Stimulated activated CD4-positive, alpha-beta T cell treated with anti-CD3 and anti-CD28 coated beads, Interleukin-12 subunit alpha, Interleukin-12 subunit beta, amount 100 ng/mL, for 24 hours (primary cell): ENCODE data around the gene REXO1.
"Not testable (repeated sequence)": the region's sequence is repeated elsewhere in the genome, so short reads cannot be mapped to it uniquely, and the experiment has no call there.

ENCODE experiments used
- DNase-seq, 2 experiments: peaks; one replicate each; pipeline ENCODE4 v3.0.0-alpha.2; 2020; ENCODE audit warnings: low read depth in 2 of 2

The REXO1 gene

GRCh38 chr19:1848399-1849131 is at the start of gene REXO1:
Gene REXO1, minus strand, starts transcription at chr19:1848483. Its CDS starts 125 bp downstream, at chr19:1848358.
- DNase-seq = peak; percentile 93 to 98

- DNase-seq = no peak
Observed at GRCh38 chr19:1896508-1896907, 48.2 kb upstream of the REXO1 start.

- DNase-seq = no peak
Observed at GRCh38 chr19:1893791-1894190, 45.5 kb upstream of the REXO1 start.

GRCh38 chr19:1889907-1890306 is 41.6 kb upstream of the REXO1 start:
- no peak for DNase-seq

- DNase-seq = no peak
Observed at GRCh38 chr19:1888385-1888784, 40.1 kb upstream of the REXO1 start.

GRCh38 chr19:1886360-1886759 is 38.1 kb upstream of the REXO1 start:
- not testable (repeated sequence) for DNase-seq

- DNase-seq = peak; percentile 92 to 93
Observed at GRCh38 chr19:1885398-1886119, 37.3 kb upstream of the REXO1 start, which contains the start of gene ABHD17A. Gene ABHD17A, minus strand, starts transcription at chr19:1885496. Its CDS starts 3,930 bp downstream, at chr19:1881566.

- DNase-seq = no peak
Observed at GRCh38 chr19:1884719-1885334, 36.5 kb upstream of the REXO1 start.

GRCh38 chr19:1884291-1884718 is 36.0 kb upstream of the REXO1 start:
- DNase-seq = no peak

- DNase-seq = no peak
Observed at GRCh38 chr19:1883784-1884183, 35.5 kb upstream of the REXO1 start.

GRCh38 chr19:1882786-1883692 is 34.8 kb upstream of the REXO1 start:
- DNase-seq = no peak

- DNase-seq = peak in 1 of 2 experiments; percentile 63
Observed at GRCh38 chr19:1882089-1882785, 34.0 kb upstream of the REXO1 start.

GRCh38 chr19:1881393-1882088 is 33.3 kb upstream of the REXO1 start:
- not testable (repeated sequence) for DNase-seq

- DNase-seq = no peak
Observed at GRCh38 chr19:1880611-1881392, 32.5 kb upstream of the REXO1 start.

GRCh38 chr19:1879982-1880381 is 31.7 kb upstream of the REXO1 start:
- not testable (repeated sequence) for DNase-seq

GRCh38 chr19:1878583-1878982 is 30.3 kb upstream of the REXO1 start:
- DNase-seq = not testable (repeated sequence)

GRCh38 chr19:1877280-1877660 is 29.0 kb upstream of the REXO1 start:
- not testable (repeated sequence) for DNase-seq

- not testable (repeated sequence) for DNase-seq
Observed at GRCh38 chr19:1876496-1877279, 28.4 kb upstream of the REXO1 start.
